ENCODE results near the gene MROH2A.

The MROH2A gene

DNA sequence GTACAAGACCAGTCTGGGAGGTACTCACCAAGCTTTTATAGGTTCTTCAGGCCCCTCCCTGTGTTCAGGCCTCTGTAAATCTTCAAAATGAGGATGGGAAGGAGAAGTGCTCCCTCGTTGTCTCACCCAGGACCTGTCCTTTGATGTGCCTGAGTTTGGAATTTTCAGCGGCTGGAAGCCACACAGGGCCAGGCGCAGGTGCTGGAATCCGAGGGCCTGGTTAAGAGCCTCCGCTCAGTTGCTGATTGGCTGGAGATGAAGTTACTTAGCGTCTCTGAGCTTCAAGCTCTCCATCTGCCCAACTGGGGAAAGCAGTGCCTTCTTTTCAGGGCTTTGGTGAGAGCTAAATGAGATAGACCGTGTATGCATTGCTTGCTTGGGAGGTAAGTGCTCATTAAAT lies 46.2 kb downstream of the MROH2A start:
- no peak for DNase-seq
- Histone ChIP-seq H3K4me3 (ENCODE audit: low read depth, low read length) (no peak overlapping the region), H4K8ac (ENCODE audit: low read depth, low read length) (no peak overlapping the region), H3K4me1 (ENCODE audit: control insufficient read depth in 1 of 2, insufficient read depth in 2 of 2, low read length in 2 of 2) (no peaks in the 10 kb centered on the region), H3K27ac (ENCODE audit: low read depth, low read length) (no peak overlapping the region), H2BK12ac (ENCODE audit: low read length) (no peak overlapping the region), H3K79me2 (ENCODE audit: control insufficient read depth, insufficient read depth, low read length, poor library complexity) (no peaks in the 10 kb centered on the region), H2BK120ac (ENCODE audit: insufficient read depth, low read length, poor library complexity) (no peak overlapping the region), H3K27me3 (ENCODE audit: insufficient read depth, low read length) (no peaks in the 10 kb centered on the region), H3K9me3 (ENCODE audit: insufficient read depth, low read depth, low read length) (peaks cover 4% of the 10 kb centered on the region), H2AFZ (ENCODE audit: insufficient read depth, low read length, poor library complexity) (no peak overlapping the region), H3K79me1 (ENCODE audit: low read length) (no peaks in the 10 kb centered on the region), H3K4ac (ENCODE audit: low read depth, low read length) (no peak overlapping the region), H3K18ac (ENCODE audit: low read length) (no peak overlapping the region), H3K4me2 (ENCODE audit: low read length) (no peak overlapping the region), H3K14ac (ENCODE audit: low read length) (no peak overlapping the region), H3K36me3 (ENCODE audit: control insufficient read depth in 1 of 2, insufficient read depth in 2 of 2, low read length in 2 of 2) (no peaks in the 10 kb centered on the region), H3K9ac (ENCODE audit: low read length) (no peak overlapping the region), H2AK5ac (ENCODE audit: low read length) (no peak overlapping the region), H2BK5ac (ENCODE audit: low read depth, low read length, poor library complexity) (no peak overlapping the region), H4K12ac (ENCODE audit: low read depth, low read length) (no peak overlapping the region), H3K23ac (ENCODE audit: low read length) (no peak overlapping the region), H4K91ac (ENCODE audit: low read depth, low read length) (no peak overlapping the region)
- no CpG with 5 or more reads among the region's 7 CpGs for WGBS (ENCODE audit: extremely low coverage, insufficient coverage, insufficient read length)

DNA sequence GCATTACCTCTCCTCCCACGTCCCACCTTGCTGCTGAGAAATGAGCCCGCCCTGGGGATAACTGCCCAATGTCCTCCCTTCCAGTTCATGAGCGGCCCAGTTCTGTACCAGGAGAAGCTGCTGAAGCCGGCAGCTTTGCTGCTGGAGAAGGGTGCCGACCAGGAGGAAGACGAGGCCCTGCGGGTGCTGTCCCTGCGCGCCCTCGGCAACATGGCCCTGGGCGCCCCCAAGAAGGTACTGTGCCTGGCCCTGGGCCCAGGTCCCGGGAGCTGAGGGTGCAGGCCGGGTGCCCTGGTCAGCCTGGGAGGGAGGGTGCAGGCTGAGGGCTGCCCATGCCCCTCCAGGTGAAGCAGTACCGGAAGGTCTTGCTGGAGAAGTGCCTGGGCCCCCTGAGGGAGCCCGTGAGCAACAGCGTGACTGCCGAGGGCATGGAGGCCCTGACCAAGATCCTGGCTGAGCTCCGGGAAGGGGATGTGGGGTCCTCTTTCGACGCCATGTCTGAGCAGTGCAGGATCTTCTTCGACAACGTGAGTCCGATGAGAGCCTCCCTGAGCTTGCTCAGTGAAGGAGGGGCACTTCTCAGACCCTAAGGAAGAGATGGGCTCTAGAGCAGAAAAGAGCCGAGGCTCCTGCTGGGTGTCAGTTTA lies 50.5 kb downstream of the MROH2A start:
- H3K9me3 ChIP-seq (ENCODE audit: insufficient read depth, low read depth, low read length): peaks cover 2% of the 10 kb centered on the region
- no peaks in the 10 kb centered on the region for H3K36me3 ChIP-seq (ENCODE audit: control insufficient read depth in 1 of 2, insufficient read depth in 2 of 2, low read length in 2 of 2)
- H4K8ac ChIP-seq (ENCODE audit: low read depth, low read length): no peak overlapping the region
- H4K12ac ChIP-seq (ENCODE audit: low read depth, low read length): no peak overlapping the region
- H3K79me1 ChIP-seq (ENCODE audit: low read length): no peaks in the 10 kb centered on the region
- H3K18ac ChIP-seq (ENCODE audit: low read length): no peak overlapping the region
- no peak overlapping the region for H3K4me3 ChIP-seq (ENCODE audit: low read depth, low read length)
- H3K27me3 ChIP-seq (ENCODE audit: insufficient read depth, low read length): no peaks in the 10 kb centered on the region
- no peak overlapping the region for H2AK5ac ChIP-seq (ENCODE audit: low read length)
- no peak overlapping the region for H3K4ac ChIP-seq (ENCODE audit: low read depth, low read length)
- no peaks in the 10 kb centered on the region for H3K79me2 ChIP-seq (ENCODE audit: control insufficient read depth, insufficient read depth, low read length, poor library complexity)
- H2BK12ac ChIP-seq (ENCODE audit: low read length): no peak overlapping the region
- no peak overlapping the region for H2BK5ac ChIP-seq (ENCODE audit: low read depth, low read length, poor library complexity)
- H3K23ac ChIP-seq (ENCODE audit: low read length): no peak overlapping the region
- H3K14ac ChIP-seq (ENCODE audit: low read length): no peak overlapping the region
- no peak overlapping the region for H3K27ac ChIP-seq (ENCODE audit: low read depth, low read length)
- no CpG with 5 or more reads among the region's 24 CpGs for WGBS (ENCODE audit: extremely low coverage, insufficient coverage, insufficient read length)
- H3K4me1 ChIP-seq (ENCODE audit: control insufficient read depth in 1 of 2, insufficient read depth in 2 of 2, low read length in 2 of 2): no peaks in the 10 kb centered on the region
- H4K91ac ChIP-seq (ENCODE audit: low read depth, low read length): no peak overlapping the region
- no peak for DNase-seq
- no peak overlapping the region for H3K4me2 ChIP-seq (ENCODE audit: low read length)
- H2AFZ ChIP-seq (ENCODE audit: insufficient read depth, low read length, poor library complexity): no peak overlapping the region
- H3K9ac ChIP-seq (ENCODE audit: low read length): no peak overlapping the region
- no peak overlapping the region for H2BK120ac ChIP-seq (ENCODE audit: insufficient read depth, low read length, poor library complexity)

- Histone ChIP-seq H3K4me1 (ENCODE audit: control insufficient read depth in 1 of 2, insufficient read depth in 2 of 2, low read length in 2 of 2) (no peaks in the 10 kb centered on the region), H3K79me1 (ENCODE audit: low read length) (no peaks in the 10 kb centered on the region), H2BK120ac (ENCODE audit: insufficient read depth, low read length, poor library complexity) (no peak overlapping the region), H2BK5ac (ENCODE audit: low read depth, low read length, poor library complexity) (no peak overlapping the region), H4K12ac (ENCODE audit: low read depth, low read length) (no peak overlapping the region), H2AFZ (ENCODE audit: insufficient read depth, low read length, poor library complexity) (no peak overlapping the region), H3K4me3 (ENCODE audit: low read depth, low read length) (no peak overlapping the region), H3K27ac (ENCODE audit: low read depth, low read length) (no peak overlapping the region), H3K9ac (ENCODE audit: low read length) (no peak overlapping the region), H3K79me2 (ENCODE audit: control insufficient read depth, insufficient read depth, low read length, poor library complexity) (no peaks in the 10 kb centered on the region), H3K36me3 (ENCODE audit: control insufficient read depth in 1 of 2, insufficient read depth in 2 of 2, low read length in 2 of 2) (peaks cover 2 to 3% of the 10 kb centered on the region in 2 experiments), H4K91ac (ENCODE audit: low read depth, low read length) (no peak overlapping the region), H2AK5ac (ENCODE audit: low read length) (no peak overlapping the region), H3K4ac (ENCODE audit: low read depth, low read length) (no peak overlapping the region), H3K27me3 (ENCODE audit: insufficient read depth, low read length) (no peaks in the 10 kb centered on the region), H2BK12ac (ENCODE audit: low read length) (no peak overlapping the region), H3K23ac (ENCODE audit: low read length) (no peak overlapping the region), H3K4me2 (ENCODE audit: low read length) (no peak overlapping the region), H3K14ac (ENCODE audit: low read length) (no peak overlapping the region), H3K9me3 (ENCODE audit: insufficient read depth, low read depth, low read length) (peaks cover 2% of the 10 kb centered on the region), H3K18ac (ENCODE audit: low read length) (no peak overlapping the region), H4K8ac (ENCODE audit: low read depth, low read length) (no peak overlapping the region)
- WGBS (ENCODE audit: extremely low coverage, insufficient coverage, insufficient read length): no CpG with 5 or more reads among the region's 15 CpGs
- no peak for DNase-seq
These were observed 51.3 kb downstream of the MROH2A start for GRCh38 chr2:233829193-233830110.

GRCh38 chr2:233830111-233830802 lies 52.1 kb downstream of the MROH2A start:
- Histone ChIP-seq H4K8ac (ENCODE audit: low read depth, low read length) (no peak overlapping the region), H3K4me1 (ENCODE audit: control insufficient read depth in 1 of 2, insufficient read depth in 2 of 2, low read length in 2 of 2) (no peaks in the 10 kb centered on the region), H3K36me3 (ENCODE audit: control insufficient read depth in 1 of 2, insufficient read depth in 2 of 2, low read length in 2 of 2) (peaks cover 2 to 6% of the 10 kb centered on the region in 2 experiments), H2BK120ac (ENCODE audit: insufficient read depth, low read length, poor library complexity) (no peak overlapping the region), H3K4me2 (ENCODE audit: low read length) (no peak overlapping the region), H3K18ac (ENCODE audit: low read length) (no peak overlapping the region), H3K27ac (ENCODE audit: low read depth, low read length) (no peak overlapping the region), H3K14ac (ENCODE audit: low read length) (no peak overlapping the region), H3K4ac (ENCODE audit: low read depth, low read length) (no peak overlapping the region), H4K91ac (ENCODE audit: low read depth, low read length) (no peak overlapping the region), H3K79me1 (ENCODE audit: low read length) (no peaks in the 10 kb centered on the region), H3K27me3 (ENCODE audit: insufficient read depth, low read length) (no peaks in the 10 kb centered on the region), H2AK5ac (ENCODE audit: low read length) (no peak overlapping the region), H3K9ac (ENCODE audit: low read length) (no peak overlapping the region), H2BK12ac (ENCODE audit: low read length) (no peak overlapping the region), H3K79me2 (ENCODE audit: control insufficient read depth, insufficient read depth, low read length, poor library complexity) (no peaks in the 10 kb centered on the region), H2BK5ac (ENCODE audit: low read depth, low read length, poor library complexity) (no peak overlapping the region), H3K4me3 (ENCODE audit: low read depth, low read length) (no peak overlapping the region), H2AFZ (ENCODE audit: insufficient read depth, low read length, poor library complexity) (no peak overlapping the region), H3K9me3 (ENCODE audit: insufficient read depth, low read depth, low read length) (peaks cover 2% of the 10 kb centered on the region), H4K12ac (ENCODE audit: low read depth, low read length) (no peak overlapping the region), H3K23ac (ENCODE audit: low read length) (no peak overlapping the region)
- DNase-seq: no peak
- WGBS (ENCODE audit: extremely low coverage, insufficient coverage, insufficient read length): no CpG with 5 or more reads among the region's 6 CpGs
